Neural cell (in vitro differentiated cells): Measurements from ENCODE around the gene STARD13.

Experiments
- MXI1 ChIP-seq: fragments of 450-650 bp; conservative IDR thresholded peaks from 2 replicates; pipeline ENCODE4 v1.6.1; 2014; ENCODE audit warnings: antibody characterized with exemption, mild to moderate bottlenecking; ENCODE audit not compliant: poor library complexity, severe bottlenecking
- POLR2AphosphoS5 ChIP-seq: IDR thresholded peaks from 2 replicates; pipeline ENCODE4 v1.6.1; 2012
- RAD21 ChIP-seq: fragments of 450-650 bp; conservative IDR thresholded peaks from 2 replicates; pipeline ENCODE4 v1.6.1; 2014; ENCODE audit warnings: antibody characterized with exemption, mild to moderate bottlenecking, moderate library complexity
- SMC3 ChIP-seq: fragments of 450-650 bp; conservative IDR thresholded peaks from 2 replicates; pipeline ENCODE4 v1.6.1; 2014; ENCODE audit warnings: antibody characterized with exemption, mild to moderate bottlenecking, moderate library complexity; ENCODE audit not compliant: poor library complexity
- TAF1 ChIP-seq: IDR thresholded peaks from 2 replicates; pipeline ENCODE4 v1.6.1; 2012; ENCODE audit warnings: low read depth
- TF ChIP-seq, protein P1 (sequence below): fragments of 450-650 bp; IDR thresholded peaks from 2 replicates; pipeline ENCODE4 v1.5.1; 2014; ENCODE audit warnings: antibody characterized with exemption, mild to moderate bottlenecking, moderate library complexity; ENCODE audit not compliant: poor library complexity, severe bottlenecking
- TF ChIP-seq, protein P2 (sequence below): IDR thresholded peaks from 2 replicates; pipeline ENCODE4 v1.6.1; 2012; ENCODE audit warnings: borderline replicate concordance

DNA sequence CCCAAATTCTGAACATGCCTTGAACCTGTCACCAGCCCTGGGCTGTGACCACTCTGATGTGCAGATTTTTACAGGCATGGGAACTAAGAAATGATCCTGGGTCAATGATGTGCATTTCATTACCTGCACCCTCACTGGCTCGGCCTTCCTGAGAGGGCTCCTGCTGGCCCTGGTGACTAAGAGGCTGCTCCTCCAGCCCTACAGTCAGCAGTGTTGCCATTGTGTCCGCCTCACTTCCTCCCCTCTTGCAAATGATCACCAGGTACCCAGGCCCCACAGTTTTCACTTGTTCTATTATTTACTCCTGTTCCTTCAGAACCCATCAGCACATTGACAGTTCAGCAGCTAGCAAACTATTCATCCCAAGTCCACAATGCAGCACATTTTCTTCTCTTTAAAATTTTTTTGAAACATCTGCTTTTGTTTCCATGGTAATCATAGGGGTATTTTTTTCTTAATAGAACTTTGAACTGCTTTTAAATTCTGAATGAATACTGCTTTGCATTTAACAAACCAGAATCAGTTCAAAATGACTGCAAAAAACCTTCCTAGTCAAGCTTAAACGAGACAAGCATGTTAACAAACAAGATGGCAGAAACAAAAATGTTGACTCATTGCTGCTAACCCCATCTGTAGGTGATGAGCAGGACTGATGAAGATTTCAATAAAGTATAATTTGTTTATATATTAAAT, 29.3 kb downstream of the STARD13 start:
- TF ChIP-seq TAF1 (no peak), MXI1 (no peak), RAD21 (no peak), POLR2AphosphoS5 (no peak), SMC3 (no peak)
- TF ChIP-seq, protein P1, sequence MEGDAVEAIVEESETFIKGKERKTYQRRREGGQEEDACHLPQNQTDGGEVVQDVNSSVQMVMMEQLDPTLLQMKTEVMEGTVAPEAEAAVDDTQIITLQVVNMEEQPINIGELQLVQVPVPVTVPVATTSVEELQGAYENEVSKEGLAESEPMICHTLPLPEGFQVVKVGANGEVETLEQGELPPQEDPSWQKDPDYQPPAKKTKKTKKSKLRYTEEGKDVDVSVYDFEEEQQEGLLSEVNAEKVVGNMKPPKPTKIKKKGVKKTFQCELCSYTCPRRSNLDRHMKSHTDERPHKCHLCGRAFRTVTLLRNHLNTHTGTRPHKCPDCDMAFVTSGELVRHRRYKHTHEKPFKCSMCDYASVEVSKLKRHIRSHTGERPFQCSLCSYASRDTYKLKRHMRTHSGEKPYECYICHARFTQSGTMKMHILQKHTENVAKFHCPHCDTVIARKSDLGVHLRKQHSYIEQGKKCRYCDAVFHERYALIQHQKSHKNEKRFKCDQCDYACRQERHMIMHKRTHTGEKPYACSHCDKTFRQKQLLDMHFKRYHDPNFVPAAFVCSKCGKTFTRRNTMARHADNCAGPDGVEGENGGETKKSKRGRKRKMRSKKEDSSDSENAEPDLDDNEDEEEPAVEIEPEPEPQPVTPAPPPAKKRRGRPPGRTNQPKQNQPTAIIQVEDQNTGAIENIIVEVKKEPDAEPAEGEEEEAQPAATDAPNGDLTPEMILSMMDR: no peak
- TF ChIP-seq, protein P2, sequence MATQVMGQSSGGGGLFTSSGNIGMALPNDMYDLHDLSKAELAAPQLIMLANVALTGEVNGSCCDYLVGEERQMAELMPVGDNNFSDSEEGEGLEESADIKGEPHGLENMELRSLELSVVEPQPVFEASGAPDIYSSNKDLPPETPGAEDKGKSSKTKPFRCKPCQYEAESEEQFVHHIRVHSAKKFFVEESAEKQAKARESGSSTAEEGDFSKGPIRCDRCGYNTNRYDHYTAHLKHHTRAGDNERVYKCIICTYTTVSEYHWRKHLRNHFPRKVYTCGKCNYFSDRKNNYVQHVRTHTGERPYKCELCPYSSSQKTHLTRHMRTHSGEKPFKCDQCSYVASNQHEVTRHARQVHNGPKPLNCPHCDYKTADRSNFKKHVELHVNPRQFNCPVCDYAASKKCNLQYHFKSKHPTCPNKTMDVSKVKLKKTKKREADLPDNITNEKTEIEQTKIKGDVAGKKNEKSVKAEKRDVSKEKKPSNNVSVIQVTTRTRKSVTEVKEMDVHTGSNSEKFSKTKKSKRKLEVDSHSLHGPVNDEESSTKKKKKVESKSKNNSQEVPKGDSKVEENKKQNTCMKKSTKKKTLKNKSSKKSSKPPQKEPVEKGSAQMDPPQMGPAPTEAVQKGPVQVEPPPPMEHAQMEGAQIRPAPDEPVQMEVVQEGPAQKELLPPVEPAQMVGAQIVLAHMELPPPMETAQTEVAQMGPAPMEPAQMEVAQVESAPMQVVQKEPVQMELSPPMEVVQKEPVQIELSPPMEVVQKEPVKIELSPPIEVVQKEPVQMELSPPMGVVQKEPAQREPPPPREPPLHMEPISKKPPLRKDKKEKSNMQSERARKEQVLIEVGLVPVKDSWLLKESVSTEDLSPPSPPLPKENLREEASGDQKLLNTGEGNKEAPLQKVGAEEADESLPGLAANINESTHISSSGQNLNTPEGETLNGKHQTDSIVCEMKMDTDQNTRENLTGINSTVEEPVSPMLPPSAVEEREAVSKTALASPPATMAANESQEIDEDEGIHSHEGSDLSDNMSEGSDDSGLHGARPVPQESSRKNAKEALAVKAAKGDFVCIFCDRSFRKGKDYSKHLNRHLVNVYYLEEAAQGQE: no peak
